Left ventricle myocardium inferior (tissue), 1 donor: Measurements from ENCODE around the gene NR5A2. TPM values are rescaled to one million over a fixed set of nuclear protein-coding genes. Genes with fewer than 3 reads are reported as not detected.

Experiments used
- DNase-seq: peaks from one replicate; pipeline ENCODE4 v3.0.0-alpha.2; 2020
- H3K27ac ChIP-seq: fragments of 200-600 bp; replicated peaks from 2 replicates; pipeline ENCODE4 v1.8.0; 2021
- H3K27me3 ChIP-seq: fragments of 200-600 bp; 2 replicates; pipeline ENCODE4 v1.8.0; 2021; ENCODE audit warnings: low read depth
- H3K36me3 ChIP-seq: fragments of 200-600 bp; 2 replicates; pipeline ENCODE4 v1.8.0; 2021
- H3K4me1 ChIP-seq: fragments of 200-600 bp; 2 replicates; pipeline ENCODE4 v1.8.0; 2021
- H3K4me3 ChIP-seq: fragments of 200-600 bp; 2 replicates; pipeline ENCODE4 v1.8.0; 2021; ENCODE audit warnings: mild to moderate bottlenecking, moderate library complexity
- H3K9me3 ChIP-seq: fragments of 200-600 bp; replicated peaks from 2 replicates; pipeline ENCODE4 v1.8.0; 2021
- CTCF ChIP-seq: fragments of 200-600 bp; IDR thresholded peaks from 2 replicates; pipeline ENCODE4 v1.8.0; 2021; ENCODE audit warnings: antibody characterized with exemption, mild to moderate bottlenecking, borderline replicate concordance
- intact Hi-C: fragments of 100-400 bp; cut with micrococcal nuclease; formaldehyde crosslinking; loops from one replicate; pipeline ENCODE4 v1.11.0; 2022
- total RNA-seq: library from RNA; stranded (reverse); fragmentation: NEBNext Ultra II Directional; extraction: Animal tissue kit (Norgen Biotek cat#: 25700); gene quantifications from one replicate; pipeline ENCODE4 v1.2.1, GENCODE V29; 2021
- donor health status: DM: no; HTN: yes; CAD: no; lungs with severe emphysema.

NR5A2 gene
- total RNA-seq, 1 donor from 2014 or later = 1.3 TPM

DNA sequence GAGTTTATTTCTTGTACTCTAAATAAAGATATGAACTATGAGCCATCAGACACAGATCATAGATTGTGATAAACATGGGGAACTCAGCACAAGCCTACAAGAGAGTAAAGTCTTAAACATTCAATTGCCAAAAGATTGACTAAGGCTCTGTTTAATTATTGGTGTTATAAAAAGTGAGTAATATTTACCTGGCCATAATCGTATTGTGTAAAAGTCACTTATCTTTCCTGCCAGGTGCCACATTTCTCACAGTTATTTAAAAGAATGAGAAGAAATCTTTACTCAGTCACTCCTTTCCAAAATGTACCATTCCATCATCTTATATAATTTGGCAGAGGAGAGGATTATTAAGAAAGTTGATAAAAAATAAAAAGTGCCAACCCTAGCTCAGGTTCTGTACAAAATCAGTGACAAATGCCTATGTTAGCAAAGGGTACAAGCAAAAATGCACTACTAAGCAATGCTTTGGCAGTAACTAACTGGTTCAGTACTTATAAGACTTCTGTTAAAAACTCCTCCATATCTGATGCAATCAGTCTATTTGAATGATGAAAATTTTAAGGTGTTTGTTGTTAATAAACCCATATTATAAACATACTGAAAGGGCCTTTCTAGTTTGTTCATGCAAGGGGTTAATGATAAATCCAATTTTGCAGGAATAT, 5.8 kb upstream of the NR5A2 start:
- no peak for TF ChIP-seq CTCF
- no peak for DNase-seq
- Histone ChIP-seq H3K36me3 (no peaks in the 10 kb centered on the region), H3K27me3 (peaks cover 65% of the 10 kb centered on the region), H3K4me3 (no peak overlapping the region), H3K9me3 (no peaks in the 10 kb centered on the region), H3K4me1 (no peaks in the 10 kb centered on the region), H3K27ac (no peak overlapping the region)
- intact Hi-C loops = no loop called here

DNA sequence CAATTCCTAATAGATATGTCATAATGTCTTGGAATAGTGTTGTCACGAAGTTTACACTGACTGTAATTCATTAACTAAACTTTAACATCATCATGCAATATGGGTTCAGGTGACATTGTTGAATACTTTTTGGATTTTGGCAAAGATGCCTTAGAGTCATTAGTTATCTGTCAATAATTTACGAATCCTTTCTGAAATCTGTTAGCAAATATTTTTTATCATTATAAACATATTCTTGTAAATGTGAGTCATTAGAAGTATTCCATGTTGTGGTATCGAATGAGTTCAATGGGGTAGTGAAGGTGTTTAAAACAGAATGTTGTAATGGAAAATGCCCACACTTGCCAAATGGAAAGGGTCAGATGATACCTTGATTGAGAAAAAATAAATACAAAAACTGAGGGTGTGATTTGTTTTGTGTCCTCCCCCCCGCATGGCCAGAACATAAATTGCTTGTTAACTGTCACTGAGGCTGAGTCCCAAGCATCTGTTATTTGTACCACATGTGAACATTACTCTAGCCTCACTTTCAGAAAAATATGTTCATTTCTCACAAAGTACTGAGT, 5.2 kb upstream of the NR5A2 start:
- Histone ChIP-seq H3K4me1 (no peaks in the 10 kb centered on the region), H3K27ac (no peak overlapping the region), H3K9me3 (no peaks in the 10 kb centered on the region), H3K27me3 (peaks cover 71% of the 10 kb centered on the region), H3K4me3 (no peak overlapping the region), H3K36me3 (no peaks in the 10 kb centered on the region)
- TF ChIP-seq CTCF = no peak
- DNase-seq = no peak
- intact Hi-C loops = no loop called here

DNA sequence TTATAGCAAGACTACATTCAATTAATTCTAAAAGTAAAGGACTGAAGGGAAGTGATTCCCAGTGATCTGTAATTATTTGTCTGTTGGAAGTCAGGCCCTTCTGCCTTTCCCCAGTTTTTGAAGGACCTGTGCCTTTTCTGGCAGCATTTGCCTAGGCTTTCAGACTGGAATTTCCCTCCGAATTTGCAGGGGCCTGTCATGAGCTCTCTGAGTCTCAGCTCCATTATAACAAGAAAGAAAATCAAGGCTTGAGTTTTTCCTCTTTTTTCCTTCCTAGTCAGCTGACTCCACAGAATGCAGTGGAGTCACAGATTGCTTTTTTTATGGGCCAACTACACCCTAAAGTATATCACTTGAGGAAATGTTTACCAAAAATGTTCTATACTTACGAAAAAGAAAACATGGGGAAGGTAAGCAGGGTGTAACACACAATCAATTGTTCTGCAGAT, 1.1 kb downstream of the NR5A2 start:
- DNase-seq = no peak
- TF ChIP-seq CTCF = no peak
- Histone ChIP-seq H3K4me1 (peaks cover 16% of the 10 kb centered on the region), H3K27me3 (peaks cover 96% of the 10 kb centered on the region), H3K9me3 (no peaks in the 10 kb centered on the region), H3K36me3 (no peaks in the 10 kb centered on the region), H3K27ac (peak overlapping the region; percentile 30), H3K4me3 (peak overlapping the region; percentile 63)
- intact Hi-C loops = no loop called here

GRCh38 chr1:200029035-200029821, 1.7 kb downstream of the NR5A2 start:
- Histone ChIP-seq H3K9me3 (no peaks in the 10 kb centered on the region), H3K27ac (peak overlapping the region; percentile 30), H3K36me3 (no peaks in the 10 kb centered on the region), H3K4me1 (peaks cover 16% of the 10 kb centered on the region), H3K27me3 (peaks cover 96% of the 10 kb centered on the region), H3K4me3 (peak overlapping the region; percentile 63)
- intact Hi-C loops = no loop called here
- DNase-seq = no peak
- TF ChIP-seq CTCF = no peak

DNA sequence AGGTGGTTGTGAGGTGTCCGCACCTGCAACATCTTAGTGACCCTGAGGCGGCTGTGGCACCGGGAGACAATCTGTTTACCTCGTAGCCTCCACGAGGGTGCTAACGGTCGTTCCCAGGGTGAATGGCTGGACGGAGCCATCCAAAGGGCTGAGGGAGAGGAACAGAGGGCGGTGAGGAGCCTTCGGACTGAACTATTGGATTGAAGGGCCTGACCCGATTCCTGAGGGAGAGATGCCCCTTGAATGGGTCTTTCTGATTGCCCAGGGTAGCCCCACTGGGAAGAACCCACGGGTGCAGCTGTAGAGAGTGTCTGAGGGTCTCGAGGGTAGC, 2.3 kb downstream of the NR5A2 start:
- Histone ChIP-seq H3K27ac (no peak overlapping the region), H3K4me3 (peak overlapping the region; percentile 63), H3K27me3 (peaks cover 100% of the 10 kb centered on the region), H3K36me3 (no peaks in the 10 kb centered on the region), H3K4me1 (peaks cover 21% of the 10 kb centered on the region), H3K9me3 (no peaks in the 10 kb centered on the region)
- TF ChIP-seq CTCF = no peak
- intact Hi-C loops = no loop called here
- DNase-seq = no peak
